Measurements from ENCODE around the gene NFATC2. TPM values are rescaled to one million over a fixed set of nuclear protein-coding genes. Genes with fewer than 3 reads are reported as not detected.

NFATC2 gene
- total RNA-seq, 3 donors from 2014 or later (not counting 1 experiment from before 2014, with no cell fraction given) = 141 to 195 (median 160) TPM

- no peak for TF ChIP-seq CTCF (IDR thresholded peaks at IDR 0.05)
- peaks cover 84% of the 10 kb centered on the region for H3K4me1 ChIP-seq (ENCODE audit: control insufficient read depth, insufficient read depth, low read length)
- Mint-ChIP-seq H3K36me3 (no peaks in the 10 kb centered on the region), H3K9me3 (no peaks in the 10 kb centered on the region), H3K27me3 (ENCODE audit: low read depth in 2 of 2) (no peaks in the 10 kb centered on the region), H3K27ac (peak overlapping the region; percentile 95 to 100), H3K4me3 (peak overlapping the region; percentile 89), H3K4me1 (peaks cover 77 to 89% of the 10 kb centered on the region in 2 donors)
- peak overlapping the region; percentile 92 for H3K27ac ChIP-seq (ENCODE audit: low read length)
- intact Hi-C loops (cut with micrococcal nuclease) = loop anchor here (2.0 to 5.0 kb wide), 4 partner anchors 15 to 646 kb away; no protein-coding TSS in a partner anchor
- no peaks in the 10 kb centered on the region for H3K9me3 ChIP-seq (ENCODE audit: control insufficient read depth, insufficient read depth, low read length)
- DNase-seq (peak in 1 of 2 donors; percentile 43), ATAC-seq (no peak)
- H3K4me3 ChIP-seq (ENCODE audit: low read length) = no peak overlapping the region
- WGBS (ENCODE audit: insufficient coverage) = 51% methylated on average over 4 of the region's 4 CpGs
- H3K27me3 ChIP-seq (ENCODE audit: control insufficient read depth, insufficient read depth, low read length) = no peaks in the 10 kb centered on the region
- H3K36me3 ChIP-seq (ENCODE audit: control insufficient read depth, insufficient read depth, low read length) = peaks cover 41% of the 10 kb centered on the region
These were observed 141.0 kb downstream of the NFATC2 start for GRCh38 chr20:51401496-51401895.

GRCh38 chr20:51400051-51400926, 142.2 kb downstream of the NFATC2 start:
- peak; percentile 54 to 76 (median 70) for ATAC-seq
- H3K4me1 ChIP-seq (ENCODE audit: control insufficient read depth, insufficient read depth, low read length) = peaks cover 77% of the 10 kb centered on the region
- DNase-seq = peak; percentile 68 to 88
- peaks cover 40% of the 10 kb centered on the region for H3K36me3 ChIP-seq (ENCODE audit: control insufficient read depth, insufficient read depth, low read length)
- no peaks in the 10 kb centered on the region for H3K9me3 Mint-ChIP-seq
- H3K27ac Mint-ChIP-seq = peak overlapping the region; percentile 95 to 100
- H3K27ac ChIP-seq (ENCODE audit: low read length) = peak overlapping the region; percentile 92
- H3K9me3 ChIP-seq (ENCODE audit: control insufficient read depth, insufficient read depth, low read length) = no peaks in the 10 kb centered on the region
- no peaks in the 10 kb centered on the region for H3K36me3 Mint-ChIP-seq
- TF ChIP-seq CTCF (IDR thresholded peaks at IDR 0.05) = no peak
- H3K27me3 Mint-ChIP-seq (ENCODE audit: low read depth in 2 of 2) = no peaks in the 10 kb centered on the region
- no peaks in the 10 kb centered on the region for H3K27me3 ChIP-seq (ENCODE audit: control insufficient read depth, insufficient read depth, low read length)
- intact Hi-C loops (cut with micrococcal nuclease) = loop anchor here (1.0 to 5.0 kb wide), 5 partner anchors 17 to 647 kb away; no protein-coding TSS in a partner anchor
- peaks cover 81 to 82% of the 10 kb centered on the region in 2 donors for H3K4me1 Mint-ChIP-seq
- no peak overlapping the region for H3K4me3 ChIP-seq (ENCODE audit: low read length)
- 22% methylated on average over 14 of the region's 17 CpGs for WGBS (ENCODE audit: insufficient coverage)
- peak overlapping the region; percentile 89 for H3K4me3 Mint-ChIP-seq

GRCh38 chr20:51399006-51399890, 143.3 kb downstream of the NFATC2 start:
- Mint-ChIP-seq H3K4me3 (peak overlapping the region; percentile 89), H3K27me3 (ENCODE audit: low read depth in 2 of 2) (no peaks in the 10 kb centered on the region), H3K4me1 (peaks cover 81 to 82% of the 10 kb centered on the region in 2 donors), H3K36me3 (peaks cover 7% of the 10 kb centered on the region), H3K27ac (peak overlapping the region; percentile 95 to 100), H3K9me3 (no peaks in the 10 kb centered on the region)
- intact Hi-C loops (cut with micrococcal nuclease) = no loop called here
- H3K9me3 ChIP-seq (ENCODE audit: control insufficient read depth, insufficient read depth, low read length) = no peaks in the 10 kb centered on the region
- peaks cover 48% of the 10 kb centered on the region for H3K36me3 ChIP-seq (ENCODE audit: control insufficient read depth, insufficient read depth, low read length)
- H3K27ac ChIP-seq (ENCODE audit: low read length) = peak overlapping the region; percentile 92
- H3K4me3 ChIP-seq (ENCODE audit: low read length) = no peak overlapping the region
- no peaks in the 10 kb centered on the region for H3K27me3 ChIP-seq (ENCODE audit: control insufficient read depth, insufficient read depth, low read length)
- 92% methylated on average over 5 of the region's 6 CpGs for WGBS (ENCODE audit: insufficient coverage)
- ATAC-seq = no peak
- TF ChIP-seq CTCF (IDR thresholded peaks at IDR 0.05) = no peak
- H3K4me1 ChIP-seq (ENCODE audit: control insufficient read depth, insufficient read depth, low read length) = peaks cover 66% of the 10 kb centered on the region
- no peak for DNase-seq

Data from natural killer cell (primary cell).